22Rv1 (cell line): ENCODE results near the gene IMPA2.

Experiments used
- ZFX ChIP-seq: fragments of 450-650 bp; IDR thresholded peaks from 2 replicates; pipeline ENCODE4 v1.6.1; 2017; ENCODE audit warnings: antibody characterized with exemption, borderline replicate concordance
- TF ChIP-seq, protein P1 (sequence below): fragments of 450-650 bp; IDR thresholded peaks from 2 replicates; pipeline ENCODE4 v1.5.1; 2017; ENCODE audit warnings: mild to moderate bottlenecking

DNA sequence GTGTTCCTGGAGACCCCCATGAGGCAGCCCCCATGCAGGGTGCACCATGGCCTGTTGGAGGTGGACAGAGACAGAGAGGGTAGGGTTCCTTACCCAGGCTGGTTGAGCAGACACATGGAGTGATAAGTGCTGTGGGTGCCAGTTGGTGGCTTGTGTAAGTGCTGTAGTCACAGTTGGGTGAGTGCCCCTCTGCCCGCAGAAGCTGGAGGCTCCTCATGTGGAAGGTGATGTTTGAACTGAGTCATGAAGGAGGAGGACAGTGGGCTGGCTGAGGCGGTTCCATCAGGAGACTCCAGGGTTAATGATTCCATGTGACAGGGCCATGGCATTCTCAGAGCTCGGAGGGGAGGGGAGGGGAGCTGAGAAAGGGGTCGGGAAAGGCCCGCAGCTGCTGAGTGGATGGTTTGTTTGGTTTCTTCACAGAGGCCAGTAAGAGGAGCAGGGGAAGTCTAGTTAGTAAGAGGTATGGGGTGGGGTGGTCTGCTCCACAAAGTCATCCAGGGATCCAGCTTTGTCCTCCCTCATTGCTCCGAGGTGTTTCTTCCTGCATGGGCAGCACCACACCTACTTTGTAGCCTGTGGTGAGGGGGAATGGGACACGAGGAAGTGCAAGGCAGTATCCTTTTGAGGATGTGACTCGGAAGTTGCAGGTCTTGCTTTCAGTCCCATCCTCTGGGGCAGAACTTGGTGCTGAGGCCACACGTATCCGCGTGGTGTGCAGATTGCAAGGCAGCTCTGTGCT is 13.6 kb downstream of the IMPA2 start:
- TF ChIP-seq, protein P1, sequence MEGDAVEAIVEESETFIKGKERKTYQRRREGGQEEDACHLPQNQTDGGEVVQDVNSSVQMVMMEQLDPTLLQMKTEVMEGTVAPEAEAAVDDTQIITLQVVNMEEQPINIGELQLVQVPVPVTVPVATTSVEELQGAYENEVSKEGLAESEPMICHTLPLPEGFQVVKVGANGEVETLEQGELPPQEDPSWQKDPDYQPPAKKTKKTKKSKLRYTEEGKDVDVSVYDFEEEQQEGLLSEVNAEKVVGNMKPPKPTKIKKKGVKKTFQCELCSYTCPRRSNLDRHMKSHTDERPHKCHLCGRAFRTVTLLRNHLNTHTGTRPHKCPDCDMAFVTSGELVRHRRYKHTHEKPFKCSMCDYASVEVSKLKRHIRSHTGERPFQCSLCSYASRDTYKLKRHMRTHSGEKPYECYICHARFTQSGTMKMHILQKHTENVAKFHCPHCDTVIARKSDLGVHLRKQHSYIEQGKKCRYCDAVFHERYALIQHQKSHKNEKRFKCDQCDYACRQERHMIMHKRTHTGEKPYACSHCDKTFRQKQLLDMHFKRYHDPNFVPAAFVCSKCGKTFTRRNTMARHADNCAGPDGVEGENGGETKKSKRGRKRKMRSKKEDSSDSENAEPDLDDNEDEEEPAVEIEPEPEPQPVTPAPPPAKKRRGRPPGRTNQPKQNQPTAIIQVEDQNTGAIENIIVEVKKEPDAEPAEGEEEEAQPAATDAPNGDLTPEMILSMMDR, result no peak
- no peak for TF ChIP-seq ZFX
